AG04450 (cell line): ENCODE data around the gene BTN2A1. TPM values are rescaled to one million over a fixed set of nuclear protein-coding genes. Genes with fewer than 3 reads are reported as not detected.

ENCODE experiments used
- CTCF ChIA-PET: fragments of 300-600, 350-600 bp; formaldehyde crosslinking; extraction: SDS; loops from one replicate; lab custom pipeline; 2022; ENCODE audit warnings: antibody characterized with exemption, inconsistent platforms; lab: Charles Lee
- POLR2A ChIA-PET: fragments of 350-600 bp; formaldehyde crosslinking; extraction: SDS; loops from one replicate; lab custom pipeline; 2021; ENCODE audit warnings: antibody characterized with exemption, inconsistent platforms; lab: Yijun Ruan, JAX
- DNase-seq: peaks from one replicate; pipeline ENCODE4 v3.0.0-alpha.2; 2011; ENCODE audit warnings: low read depth, low spot score
- H3K27ac ChIP-seq: one replicate; pipeline ENCODE4 v1.5.1; 2012; ENCODE audit warnings: low read depth, low read length, control low read depth
- H3K27me3 ChIP-seq: one replicate; pipeline ENCODE4 v1.6.0; 2012; ENCODE audit warnings: low read length; ENCODE audit not compliant: control insufficient read depth, insufficient read depth
- H3K4me3 ChIP-seq: 2 replicates; pipeline ENCODE4 v1.5.1; 2011; ENCODE audit warnings: mild to moderate bottlenecking, low read depth, low read length, control low read depth
- H3K9me3 ChIP-seq: 2 replicates; pipeline ENCODE4 v1.5.1; 2012; ENCODE audit warnings: low read length; ENCODE audit not compliant: control insufficient read depth, insufficient read depth
- polyA plus RNA-seq: library from polyadenylated mRNA; depleted of rRNA; stranded (reverse); fragments of >200 nt; gene quantifications from 2 replicates; pipeline ENCODE4 v1.2.3, GENCODE V29; 2011
- TF ChIP-seq, protein P1 (sequence below): IDR thresholded peaks from 2 replicates; pipeline ENCODE4 v1.5.1; 2011; ENCODE audit warnings: low read depth, low read length, control low read depth, inconsistent platforms

BTN2A1 gene
- polyA plus RNA-seq, 1 experiment, result 29.5 TPM

GRCh38 chr6:26420688-26421171, 37.0 kb upstream of the BTN2A1 start:
- POLR2A ChIA-PET, result interaction anchor here (0.6 kb wide), 1 partner anchor 41 kb away, joined by 3 read pairs; no protein-coding TSS in a partner anchor
- TF ChIP-seq, protein P1, sequence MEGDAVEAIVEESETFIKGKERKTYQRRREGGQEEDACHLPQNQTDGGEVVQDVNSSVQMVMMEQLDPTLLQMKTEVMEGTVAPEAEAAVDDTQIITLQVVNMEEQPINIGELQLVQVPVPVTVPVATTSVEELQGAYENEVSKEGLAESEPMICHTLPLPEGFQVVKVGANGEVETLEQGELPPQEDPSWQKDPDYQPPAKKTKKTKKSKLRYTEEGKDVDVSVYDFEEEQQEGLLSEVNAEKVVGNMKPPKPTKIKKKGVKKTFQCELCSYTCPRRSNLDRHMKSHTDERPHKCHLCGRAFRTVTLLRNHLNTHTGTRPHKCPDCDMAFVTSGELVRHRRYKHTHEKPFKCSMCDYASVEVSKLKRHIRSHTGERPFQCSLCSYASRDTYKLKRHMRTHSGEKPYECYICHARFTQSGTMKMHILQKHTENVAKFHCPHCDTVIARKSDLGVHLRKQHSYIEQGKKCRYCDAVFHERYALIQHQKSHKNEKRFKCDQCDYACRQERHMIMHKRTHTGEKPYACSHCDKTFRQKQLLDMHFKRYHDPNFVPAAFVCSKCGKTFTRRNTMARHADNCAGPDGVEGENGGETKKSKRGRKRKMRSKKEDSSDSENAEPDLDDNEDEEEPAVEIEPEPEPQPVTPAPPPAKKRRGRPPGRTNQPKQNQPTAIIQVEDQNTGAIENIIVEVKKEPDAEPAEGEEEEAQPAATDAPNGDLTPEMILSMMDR, result peak; percentile 48
- peaks cover 7% of the 10 kb centered on the region for H3K9me3 ChIP-seq
- H3K4me3 ChIP-seq, result peak overlapping the region; percentile 23
- H3K27ac ChIP-seq, result peak overlapping the region; percentile 74
- CTCF ChIA-PET, result interaction anchor here (2.3 kb wide), 1 partner anchor 79 kb away, joined by 11 read pairs; no protein-coding TSS in a partner anchor
- DNase-seq, result no peak
- H3K27me3 ChIP-seq, result no peaks in the 10 kb centered on the region

- Histone ChIP-seq H3K27me3 (no peaks in the 10 kb centered on the region), H3K4me3 (peak overlapping the region; percentile 92), H3K27ac (peak overlapping the region; percentile 74), H3K9me3 (peaks cover 7% of the 10 kb centered on the region)
- peak; percentile 78 for DNase-seq
- POLR2A ChIA-PET, result no interaction called here
- CTCF ChIA-PET, result interaction anchor here (2.3 kb wide), 1 partner anchor 80 kb away, joined by 11 read pairs; no protein-coding TSS in a partner anchor
- TF ChIP-seq, protein P1, result no peak
Observed at GRCh38 chr6:26421259-26422144, 36.3 kb upstream of the BTN2A1 start.

GRCh38 chr6:26422329-26422728, 35.4 kb upstream of the BTN2A1 start:
- ChIA-PET CTCF (interaction anchor here (1.3 kb wide), 1 partner anchor 82 kb away, joined by 3 read pairs; no protein-coding TSS in a partner anchor), POLR2A (no interaction called here)
- no peak overlapping the region for H3K27ac ChIP-seq
- H3K4me3 ChIP-seq, result peak overlapping the region; percentile 92
- no peak for DNase-seq
- TF ChIP-seq, protein P1, result no peak
- no peaks in the 10 kb centered on the region for H3K27me3 ChIP-seq
- H3K9me3 ChIP-seq, result peaks cover 7% of the 10 kb centered on the region

DNA sequence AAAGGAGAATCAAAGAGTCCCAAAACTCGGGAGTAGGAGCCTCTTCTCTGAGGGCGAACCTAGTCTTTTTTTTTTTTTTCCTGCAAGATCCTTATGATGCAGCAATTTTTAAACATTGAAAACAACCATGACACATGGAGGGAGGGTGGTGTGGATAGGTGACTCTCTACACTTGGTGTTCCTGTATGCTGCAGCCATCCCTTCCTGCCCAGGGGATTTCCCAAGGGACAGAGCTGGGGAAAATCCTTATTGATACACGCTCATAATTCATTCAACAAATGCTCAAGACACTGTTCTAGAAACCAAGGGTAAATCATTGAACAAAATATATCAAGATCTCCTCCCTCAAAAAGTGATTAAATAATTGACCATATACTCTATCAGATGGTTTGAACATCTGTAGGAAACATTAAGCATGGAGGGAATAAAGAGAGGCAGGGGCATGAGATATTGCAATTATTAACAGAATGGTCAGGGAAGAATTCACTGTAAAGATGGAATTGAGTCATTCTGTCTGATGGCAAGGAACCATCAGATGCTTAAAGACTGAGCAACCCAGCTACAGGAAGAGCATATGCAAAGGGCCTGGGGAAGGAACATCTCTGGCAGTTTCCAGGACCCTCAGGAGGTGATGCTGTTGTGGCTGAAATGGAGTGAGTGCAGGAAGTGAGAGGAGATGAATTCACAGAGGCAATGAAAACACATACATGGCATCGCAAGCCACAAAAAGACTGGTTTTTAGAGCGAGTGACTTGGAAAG, 30.9 kb upstream of the BTN2A1 start:
- H3K27me3 ChIP-seq, result no peaks in the 10 kb centered on the region
- no peak overlapping the region for H3K27ac ChIP-seq
- no peak for DNase-seq
- TF ChIP-seq, protein P1, result no peak
- POLR2A ChIA-PET, result no interaction called here
- CTCF ChIA-PET, result no interaction called here
- H3K9me3 ChIP-seq, result no peaks in the 10 kb centered on the region
- no peak overlapping the region for H3K4me3 ChIP-seq
